Stimulated activated CD4-positive, alpha-beta T cell treated with anti-CD3 and anti-CD28 coated beads, Interleukin-4, amount 100 ng/mL, for 24 hours (primary cell): ENCODE results near the gene APOL6.
"Not testable (repeated sequence)": the region's sequence is repeated elsewhere in the genome, so short reads cannot be mapped to it uniquely, and the experiment has no call there.

Experiments used
- DNase-seq: peaks from one replicate; pipeline ENCODE4 v3.0.0-alpha.2; 2020

The APOL6 gene

GRCh38 chr22:35618427-35619223, 29.6 kb upstream of the APOL6 start:
- no peak for DNase-seq

DNA sequence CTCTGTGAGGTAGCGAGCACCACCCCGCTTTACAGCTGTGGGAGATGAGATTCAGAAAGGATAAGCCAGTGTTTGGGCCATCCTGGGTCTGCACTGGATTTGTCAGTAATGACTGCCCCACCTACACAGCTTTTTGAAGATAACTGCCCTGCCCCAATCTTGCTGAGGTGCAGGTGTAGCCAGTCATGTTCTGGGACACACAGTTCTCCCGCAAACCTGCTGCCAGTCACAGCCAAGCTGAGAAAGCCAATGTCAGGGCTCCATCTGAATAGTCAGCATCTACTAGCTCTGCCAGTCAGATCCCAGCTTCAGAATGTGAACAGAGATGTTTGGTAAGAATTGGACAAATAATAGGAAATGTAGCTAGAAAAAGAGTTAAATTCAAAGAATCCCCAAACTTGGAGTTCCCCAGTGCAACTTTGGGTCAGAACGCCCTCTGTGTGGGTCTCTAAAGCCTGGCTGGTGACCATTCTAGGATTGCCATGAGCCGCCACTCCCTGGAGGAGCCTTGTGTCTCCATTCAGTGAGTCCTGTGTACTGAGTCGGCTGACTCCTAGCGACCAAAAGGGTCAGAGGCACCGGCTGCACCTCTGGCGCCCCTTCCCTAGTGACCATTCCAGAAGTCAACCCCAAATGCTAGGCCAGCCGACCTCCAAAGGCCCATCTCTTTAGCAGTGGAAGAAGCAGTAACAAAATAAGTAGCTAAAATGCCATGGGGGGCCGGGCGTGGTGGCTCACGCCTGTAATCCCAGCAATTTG, 28.7 kb upstream of the APOL6 start:
- no peak for DNase-seq

DNA sequence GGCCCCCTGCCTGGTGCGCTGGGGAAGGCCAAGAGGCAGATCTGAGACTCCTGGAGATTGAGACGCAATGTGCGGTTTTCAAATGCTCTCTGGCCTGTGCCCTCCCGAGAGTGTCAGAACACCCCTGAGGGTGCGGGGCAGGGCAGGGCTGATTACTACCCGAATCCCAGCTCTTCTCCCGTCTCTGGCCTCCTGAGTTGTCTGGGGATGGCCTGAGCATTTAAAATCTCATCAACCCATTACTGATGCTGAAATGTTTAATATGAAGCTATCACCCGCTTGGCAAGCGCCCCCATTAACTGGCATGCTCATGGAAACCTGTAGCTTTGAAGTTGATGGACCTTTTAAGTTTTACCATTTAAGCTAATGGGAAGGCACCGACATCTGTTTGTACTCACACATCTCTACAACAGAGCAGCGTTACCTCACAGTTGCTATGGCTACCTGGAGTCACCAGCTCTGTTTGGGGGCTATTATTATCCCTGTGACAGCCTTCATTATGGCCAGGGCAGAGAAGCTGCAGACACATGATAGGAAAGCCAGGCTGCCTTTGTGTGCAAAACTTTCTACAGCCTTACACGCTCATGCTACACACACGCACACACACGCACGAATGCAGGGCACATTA, 27.5 kb upstream of the APOL6 start:
- no peak for DNase-seq

DNA sequence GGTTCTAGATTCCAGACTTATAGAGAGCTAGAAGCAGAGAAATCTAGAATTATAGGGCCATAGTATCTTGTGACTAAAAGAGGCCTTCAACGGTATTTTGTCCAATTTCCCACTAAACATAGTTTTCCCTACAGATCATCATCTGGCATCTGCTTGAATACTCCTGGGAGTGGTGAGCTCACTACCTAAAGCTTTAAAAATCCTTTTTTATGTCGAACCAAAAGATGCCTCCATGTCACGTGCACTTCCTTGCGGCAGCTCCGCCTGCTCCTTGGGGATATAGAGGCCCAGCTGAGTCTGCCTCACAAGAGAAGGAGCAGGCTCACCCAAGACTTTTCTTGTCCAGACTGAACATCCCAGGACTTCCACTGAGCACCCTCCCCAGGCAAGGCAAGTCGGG, 26.8 kb upstream of the APOL6 start:
- DNase-seq = no peak

GRCh38 chr22:35622191-35622913, 25.9 kb upstream of the APOL6 start:
- DNase-seq = no peak

DNA sequence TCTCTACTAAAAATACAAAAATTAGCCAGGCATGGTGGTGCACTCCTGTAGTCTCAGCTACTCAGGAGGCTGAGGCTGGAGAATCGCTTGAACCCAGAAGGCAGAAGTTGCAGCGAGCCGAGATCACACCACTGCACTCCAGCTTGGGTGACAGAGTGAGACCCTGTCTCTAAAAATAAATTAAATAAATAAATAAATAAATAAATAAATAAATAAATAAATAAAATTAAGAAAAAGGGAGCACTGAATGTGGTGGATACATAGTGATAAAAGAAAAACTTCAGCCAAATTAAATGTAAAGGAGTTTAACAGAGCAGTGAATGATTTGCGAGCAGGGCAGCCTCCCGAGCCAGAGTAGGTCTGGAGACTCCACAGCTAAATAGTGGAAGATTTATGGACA, 24.4 kb upstream of the APOL6 start:
- DNase-seq = not testable (repeated sequence)

- no peak for DNase-seq
These were observed 23.7 kb upstream of the APOL6 start for GRCh38 chr22:35624547-35624946.

DNA sequence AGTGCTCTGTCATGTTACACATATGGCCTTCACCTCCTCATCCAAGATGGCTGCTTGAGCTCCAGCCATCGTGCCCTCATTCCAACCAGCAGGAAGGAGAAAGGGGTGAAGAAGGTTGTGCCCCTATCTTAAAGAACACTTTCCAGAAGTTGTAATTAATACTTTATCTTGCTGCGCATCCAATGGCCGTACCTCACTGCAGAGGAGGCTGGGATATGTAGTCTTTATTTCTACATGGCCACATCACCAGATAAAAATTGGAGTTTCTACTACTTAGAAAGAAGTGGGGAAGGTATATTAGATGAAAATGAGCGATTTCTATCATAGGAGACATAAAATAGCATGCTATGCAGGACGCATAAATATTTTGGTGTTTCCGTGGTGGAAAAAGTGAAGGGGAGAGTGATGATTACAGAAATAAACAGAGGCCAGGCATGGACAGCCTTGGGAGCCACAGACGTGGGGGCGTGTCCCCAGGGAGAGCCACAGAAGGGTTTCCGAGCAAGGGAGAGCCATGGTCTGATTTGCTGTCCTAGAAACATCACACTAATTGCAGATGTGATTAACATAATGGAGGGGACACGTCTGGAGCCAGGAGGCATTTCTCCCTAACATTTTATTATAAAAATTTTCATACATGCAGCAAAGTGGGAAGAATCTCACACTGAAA, 22.3 kb upstream of the APOL6 start:
- no peak for DNase-seq

DNA sequence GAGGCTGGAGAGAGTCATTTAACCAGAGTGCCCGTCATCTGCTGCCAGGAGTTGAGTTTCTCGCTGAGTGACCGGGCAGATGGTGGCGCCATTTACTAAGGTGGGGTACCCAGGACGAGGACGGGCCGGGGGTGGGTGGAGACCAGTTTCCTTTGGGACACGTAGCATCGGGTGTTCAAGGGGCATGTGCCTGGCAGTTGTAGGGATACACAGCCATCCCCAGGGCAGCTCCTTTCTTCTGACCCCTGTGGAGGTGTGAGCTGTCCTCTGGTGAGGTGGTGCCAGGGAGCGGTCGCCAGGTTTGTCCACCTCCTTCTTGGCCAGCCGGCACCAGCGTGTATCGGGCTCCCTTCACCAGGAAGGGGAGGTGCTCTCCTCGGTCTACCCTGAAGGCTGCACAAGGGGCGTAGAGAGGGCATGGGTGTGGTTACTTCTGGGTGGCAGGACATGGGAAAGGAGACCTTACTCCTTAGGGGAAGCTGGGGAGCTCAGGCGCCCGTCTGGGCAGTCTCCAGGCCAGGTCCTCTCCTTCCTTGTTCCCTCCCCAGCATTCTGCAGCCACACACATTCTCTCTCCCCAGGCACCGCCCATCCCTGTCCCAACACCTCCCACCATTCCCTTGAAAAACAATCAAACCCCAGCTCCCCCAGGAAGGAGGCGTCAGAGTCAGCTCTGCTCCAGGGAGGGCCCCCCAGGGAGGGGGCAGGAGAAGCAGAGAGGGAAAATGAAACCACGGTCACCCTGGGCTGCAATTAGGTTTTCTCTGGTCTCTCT, 20.8 kb upstream of the APOL6 start:
- peak; percentile 69 for DNase-seq

GRCh38 chr22:35628732-35629131, 19.5 kb upstream of the APOL6 start:
- no peak for DNase-seq

DNA sequence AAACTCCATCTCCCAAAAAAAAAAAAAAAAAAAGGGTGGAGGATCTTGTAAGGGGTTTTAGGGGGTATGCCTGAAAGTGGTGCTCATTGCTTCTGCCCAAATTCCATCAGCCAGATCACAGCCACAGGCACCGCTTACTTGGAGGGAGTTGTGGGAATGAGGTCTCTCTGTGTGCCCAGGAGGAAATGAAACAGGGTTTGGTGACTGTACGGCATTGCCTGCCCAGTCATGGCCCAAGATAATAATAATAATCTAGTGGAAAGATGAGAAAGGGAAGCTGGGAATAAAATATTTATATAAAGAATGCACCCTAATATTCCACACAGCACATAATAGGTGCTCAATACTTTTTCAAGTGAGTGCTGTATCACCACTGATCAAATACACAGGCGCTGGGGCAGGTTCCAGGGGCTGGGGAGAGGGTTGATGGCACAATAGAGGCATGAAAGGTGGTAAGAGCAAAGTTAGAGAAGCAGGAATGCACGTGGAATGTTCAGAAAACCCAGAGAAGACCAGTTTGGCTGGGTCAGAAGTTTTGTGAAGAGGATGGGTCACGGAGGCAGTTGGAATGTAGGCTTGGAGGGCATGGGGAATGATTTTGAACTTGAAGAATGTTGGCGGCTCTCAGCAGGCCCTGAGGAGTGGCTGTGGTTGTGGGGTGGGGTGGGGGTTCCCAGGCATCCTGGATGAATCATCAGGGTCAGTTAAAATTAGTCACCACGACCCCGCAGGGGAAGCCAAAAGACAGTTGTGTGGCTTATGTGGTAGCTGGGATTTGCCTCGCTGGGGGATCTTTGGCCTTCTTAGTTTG, 18.6 kb upstream of the APOL6 start:
- DNase-seq = peak; percentile 47

- no peak for DNase-seq
These were observed 17.9 kb upstream of the APOL6 start for GRCh38 chr22:35630387-35630793.

DNA sequence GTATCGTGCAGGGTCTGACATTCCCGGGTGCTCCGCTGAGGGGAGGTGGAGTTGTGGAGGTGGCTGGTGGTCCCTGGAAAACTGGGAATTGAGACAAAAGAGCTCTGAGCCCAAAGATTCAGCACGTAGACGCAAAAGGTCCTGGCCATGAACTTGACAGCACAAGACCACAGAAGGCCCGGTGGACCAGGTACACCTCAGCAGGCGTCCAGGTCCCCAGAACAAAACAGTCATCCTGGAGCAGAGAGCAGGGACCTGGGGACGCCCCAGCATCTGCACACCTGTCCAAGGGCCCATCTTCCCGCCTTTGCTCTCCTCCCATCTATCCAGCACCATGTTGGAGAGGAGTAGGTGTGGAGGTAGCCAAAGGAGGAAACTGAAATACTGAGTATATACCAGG, 17.4 kb upstream of the APOL6 start:
- DNase-seq = no peak

GRCh38 chr22:35631597-35631996, 16.6 kb upstream of the APOL6 start:
- DNase-seq = peak; percentile 33

- no peak for DNase-seq
These were observed 15.3 kb upstream of the APOL6 start for GRCh38 chr22:35632935-35633334.

DNA sequence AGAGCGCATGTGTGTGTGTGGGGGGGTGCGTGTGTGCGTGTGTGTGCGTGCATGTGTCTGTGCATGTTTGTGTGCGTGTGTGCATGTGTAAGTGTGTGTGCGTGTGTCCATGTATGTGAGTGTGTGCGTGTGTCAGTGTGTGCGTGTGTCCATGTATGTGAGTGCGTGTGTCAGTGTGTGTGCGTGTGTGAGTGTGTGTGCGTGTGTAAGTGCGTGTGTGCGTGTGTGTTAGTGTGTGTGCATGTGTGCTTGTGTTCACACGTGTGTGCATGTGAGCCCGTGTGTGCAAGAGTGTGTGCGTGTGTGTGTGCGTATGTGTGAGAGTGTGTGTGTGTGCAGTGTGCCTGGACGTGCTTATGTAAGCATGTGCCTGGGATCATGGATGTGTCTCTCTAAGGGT, 14.7 kb upstream of the APOL6 start:
- no peak for DNase-seq

DNA sequence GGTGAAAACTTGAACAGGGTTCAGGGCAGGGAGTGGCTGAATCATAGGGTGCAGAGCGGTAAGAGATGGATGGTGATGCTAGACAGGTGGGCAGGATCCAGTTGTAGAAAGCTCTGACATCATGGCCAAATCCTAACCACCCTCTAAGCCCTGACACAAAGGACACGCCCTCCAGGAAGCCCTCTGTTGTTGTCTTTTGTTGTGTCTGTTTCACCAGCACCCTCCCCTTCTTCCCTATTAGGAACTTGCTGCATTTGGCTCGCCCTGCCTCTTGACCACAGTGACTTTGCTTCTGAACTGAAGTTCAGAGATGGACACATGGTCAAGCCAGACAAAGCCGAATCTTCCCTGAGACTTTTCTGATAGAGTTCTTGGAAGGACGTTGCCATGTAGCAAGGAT, 14.2 kb upstream of the APOL6 start:
- DNase-seq = no peak

GRCh38 chr22:35634943-35635540, 13.2 kb upstream of the APOL6 start:
- DNase-seq = no peak

DNA sequence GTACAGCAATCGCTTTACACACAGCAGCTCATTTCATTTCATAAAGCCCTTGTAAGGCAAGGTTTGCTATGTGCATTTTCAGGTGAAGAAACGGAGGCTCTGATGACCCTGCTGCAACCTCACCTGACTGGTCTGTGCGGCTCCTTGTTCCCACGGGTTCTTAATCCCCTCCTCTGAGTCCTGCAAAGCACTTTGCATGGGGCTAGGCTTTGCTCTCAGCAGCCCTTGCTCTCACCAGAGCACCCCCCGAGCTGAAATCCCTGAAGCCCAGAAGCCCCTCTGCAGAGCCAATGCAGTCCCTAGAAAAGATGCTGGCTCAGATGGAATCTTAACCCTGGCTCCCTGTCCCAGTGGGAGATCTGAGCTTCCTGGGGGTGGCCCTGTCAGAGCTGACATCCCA, 11.0 kb upstream of the APOL6 start:
- no peak for DNase-seq

DNA sequence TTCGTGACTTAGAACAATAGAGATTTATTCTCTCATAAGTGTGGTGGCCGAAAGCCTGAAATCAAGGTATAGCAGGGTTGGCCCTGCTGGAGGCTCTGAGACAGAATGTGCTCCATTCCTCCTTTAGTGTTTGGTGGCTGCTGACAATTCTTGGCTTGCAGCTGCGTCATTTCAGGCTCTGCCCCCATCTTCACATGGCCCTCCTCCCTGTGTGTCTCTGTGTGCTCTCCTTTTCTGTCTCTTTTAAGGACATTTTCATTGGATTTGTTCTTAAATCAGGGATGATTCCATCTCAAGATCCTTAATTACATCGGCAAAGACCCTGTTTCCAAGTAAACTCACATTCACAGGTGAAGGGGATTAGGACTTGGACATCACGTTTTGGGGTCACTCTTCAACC, 10.2 kb upstream of the APOL6 start:
- DNase-seq = no peak

- no peak for DNase-seq
These were observed 9.8 kb upstream of the APOL6 start for GRCh38 chr22:35638410-35638809.
